GM18873 (cell line): ENCODE results near the gene UNC5B.
"Not testable (repeated sequence)": the region's sequence is repeated elsewhere in the genome, so short reads cannot be mapped to it uniquely, and the experiment has no call there.

Source experiments
- ATAC-seq: cut with Tn5 transposase; IDR thresholded peaks from one replicate; pipeline ENCODE4 v1.9.1; 2021; ENCODE audit warnings: mild to moderate bottlenecking, moderate library complexity, moderate number of reproducible peaks; ENCODE audit not compliant: unreplicated experiment, low FRiP score

The UNC5B gene

GRCh38 chr10:71292624-71293445 lies 80.5 kb downstream of the UNC5B start:
- no peak for ATAC-seq

- ATAC-seq: no peak
Observed at GRCh38 chr10:71293446-71294084, 81.2 kb downstream of the UNC5B start.

GRCh38 chr10:71294091-71294561 lies 81.8 kb downstream of the UNC5B start:
- ATAC-seq: no peak

GRCh38 chr10:71294856-71295255 lies 82.5 kb downstream of the UNC5B start:
- no peak for ATAC-seq

GRCh38 chr10:71295641-71296040 lies 83.3 kb downstream of the UNC5B start:
- no peak for ATAC-seq

- no peak for ATAC-seq
Observed at GRCh38 chr10:71296086-71296485, 83.7 kb downstream of the UNC5B start.

GRCh38 chr10:71296811-71297210 lies 84.4 kb downstream of the UNC5B start:
- not testable (repeated sequence) for ATAC-seq

GRCh38 chr10:71297343-71297742 lies 85.0 kb downstream of the UNC5B start:
- ATAC-seq: no peak

- ATAC-seq: no peak
Observed at GRCh38 chr10:71299071-71299785, 86.9 kb downstream of the UNC5B start.

- ATAC-seq: no peak
Observed at GRCh38 chr10:71300555-71301370, 88.4 kb downstream of the UNC5B start.

- ATAC-seq: no peak
Observed at GRCh38 chr10:71301371-71301916, 89.1 kb downstream of the UNC5B start.

GRCh38 chr10:71302451-71302850 lies 90.1 kb downstream of the UNC5B start:
- ATAC-seq: no peak

- no peak for ATAC-seq
Observed at GRCh38 chr10:71302874-71303568, 90.7 kb downstream of the UNC5B start.

GRCh38 chr10:71303569-71303907 lies 91.2 kb downstream of the UNC5B start:
- no peak for ATAC-seq

GRCh38 chr10:71304914-71305313 lies 92.5 kb downstream of the UNC5B start:
- ATAC-seq: no peak

- ATAC-seq: no peak
Observed at GRCh38 chr10:71306979-71307378, 94.6 kb downstream of the UNC5B start.

GRCh38 chr10:71307469-71308085 lies 95.2 kb downstream of the UNC5B start:
- ATAC-seq: no peak

GRCh38 chr10:71308244-71308643 lies 95.9 kb downstream of the UNC5B start:
- no peak for ATAC-seq

GRCh38 chr10:71308985-71309384 lies 96.6 kb downstream of the UNC5B start:
- no peak for ATAC-seq
